Measurements from ENCODE around the gene EBI3. TPM values are rescaled to one million over a fixed set of nuclear protein-coding genes. Genes with fewer than 3 reads are reported as not detected.
"Not testable (repeated sequence)": the region's sequence is repeated elsewhere in the genome, so short reads cannot be mapped to it uniquely, and the experiment has no call there.

EBI3 gene
- total RNA-seq, 3 donors from 2014 or later, result 1.1 to 5.4 (median 3.6) TPM

GRCh38 chr19:4234862-4235201, 5.5 kb downstream of the EBI3 start:
- no peak for ATAC-seq
- Histone ChIP-seq H3K36me3 (ENCODE audit: low read depth) (no peaks in the 10 kb centered on the region), H3K9me3 (no peaks in the 10 kb centered on the region), H3K4me3 (no peak overlapping the region), H3K4me1 (ENCODE audit: low read depth) (no peaks in the 10 kb centered on the region)
- intact Hi-C loops (cut with DNase I, micrococcal nuclease), result no loop called here
- TF ChIP-seq CTCF (IDR thresholded peaks at IDR 0.05), result no peak
- DNase-seq, result no peak

- intact Hi-C loops (cut with DNase I, micrococcal nuclease); DNase-seq; H3K4me1 ChIP-seq (ENCODE audit: low read depth); H3K4me3 ChIP-seq; ATAC-seq; H3K36me3 ChIP-seq (ENCODE audit: low read depth): not testable (repeated sequence)
- peaks cover 14% of the 10 kb centered on the region for H3K9me3 ChIP-seq
Observed at GRCh38 chr19:4237510-4237909, 8.2 kb downstream of the EBI3 start.

GRCh38 chr19:4238831-4239230, 9.5 kb downstream of the EBI3 start:
- Histone ChIP-seq H3K4me1 (ENCODE audit: low read depth) (no peaks in the 10 kb centered on the region), H3K9me3 (peaks cover 14% of the 10 kb centered on the region), H3K4me3 (no peak overlapping the region), H3K36me3 (ENCODE audit: low read depth) (no peaks in the 10 kb centered on the region)
- TF ChIP-seq CTCF (IDR thresholded peaks at IDR 0.05), result no peak
- DNase-seq, result no peak
- intact Hi-C loops (cut with DNase I, micrococcal nuclease), result no loop called here
- no peak for ATAC-seq

- ATAC-seq (no peak), DNase-seq (no peak)
- intact Hi-C loops (cut with DNase I, micrococcal nuclease), result no loop called here
- Histone ChIP-seq H3K9me3 (peaks cover 14% of the 10 kb centered on the region), H3K4me1 (ENCODE audit: low read depth) (no peaks in the 10 kb centered on the region), H3K36me3 (ENCODE audit: low read depth) (no peaks in the 10 kb centered on the region), H3K4me3 (no peak overlapping the region)
- no peak for TF ChIP-seq CTCF (IDR thresholded peaks at IDR 0.05)
Observed at GRCh38 chr19:4241824-4242430, 12.6 kb downstream of the EBI3 start.

- DNase-seq; H3K4me3 ChIP-seq; H3K36me3 ChIP-seq (ENCODE audit: low read depth); H3K4me1 ChIP-seq (ENCODE audit: low read depth); intact Hi-C loops (cut with DNase I, micrococcal nuclease); ATAC-seq: not testable (repeated sequence)
- H3K9me3 ChIP-seq, result peaks cover 14% of the 10 kb centered on the region
Observed at GRCh38 chr19:4245938-4246337, 16.6 kb downstream of the EBI3 start.

- peaks cover 5% of the 10 kb centered on the region for H3K9me3 ChIP-seq
- peaks cover 4% of the 10 kb centered on the region for H3K4me1 ChIP-seq (ENCODE audit: low read depth)
- ATAC-seq (peak; percentile 99), DNase-seq (peak; percentile 97 to 100 (median 99))
- no peak for TF ChIP-seq CTCF (IDR thresholded peaks at IDR 0.05)
- intact Hi-C loops (cut with DNase I, micrococcal nuclease), result no loop called here
- peak within 1 kb of the TSS; percentile 42 for H3K4me3 ChIP-seq
- peaks cover 3% of the 10 kb centered on the region for H3K36me3 ChIP-seq (ENCODE audit: low read depth)
Observed at GRCh38 chr19:4246767-4247593, 17.7 kb downstream of the EBI3 start, which contains the start of gene YJU2. YJU2 (plus strand) TSS chr19:4247080; CDS start chr19:4247147, 67 bp downstream.

All from mucosa of descending colon (tissue), 3 donors.